HG03103 (cell line): ENCODE results near the gene GNPAT.

Source experiments
- ATAC-seq: cut with Tn5 transposase; IDR thresholded peaks from one replicate; pipeline ENCODE4 v1.9.1; 2021; ENCODE audit warnings: low read depth; ENCODE audit not compliant: unreplicated experiment

The GNPAT gene

DNA sequence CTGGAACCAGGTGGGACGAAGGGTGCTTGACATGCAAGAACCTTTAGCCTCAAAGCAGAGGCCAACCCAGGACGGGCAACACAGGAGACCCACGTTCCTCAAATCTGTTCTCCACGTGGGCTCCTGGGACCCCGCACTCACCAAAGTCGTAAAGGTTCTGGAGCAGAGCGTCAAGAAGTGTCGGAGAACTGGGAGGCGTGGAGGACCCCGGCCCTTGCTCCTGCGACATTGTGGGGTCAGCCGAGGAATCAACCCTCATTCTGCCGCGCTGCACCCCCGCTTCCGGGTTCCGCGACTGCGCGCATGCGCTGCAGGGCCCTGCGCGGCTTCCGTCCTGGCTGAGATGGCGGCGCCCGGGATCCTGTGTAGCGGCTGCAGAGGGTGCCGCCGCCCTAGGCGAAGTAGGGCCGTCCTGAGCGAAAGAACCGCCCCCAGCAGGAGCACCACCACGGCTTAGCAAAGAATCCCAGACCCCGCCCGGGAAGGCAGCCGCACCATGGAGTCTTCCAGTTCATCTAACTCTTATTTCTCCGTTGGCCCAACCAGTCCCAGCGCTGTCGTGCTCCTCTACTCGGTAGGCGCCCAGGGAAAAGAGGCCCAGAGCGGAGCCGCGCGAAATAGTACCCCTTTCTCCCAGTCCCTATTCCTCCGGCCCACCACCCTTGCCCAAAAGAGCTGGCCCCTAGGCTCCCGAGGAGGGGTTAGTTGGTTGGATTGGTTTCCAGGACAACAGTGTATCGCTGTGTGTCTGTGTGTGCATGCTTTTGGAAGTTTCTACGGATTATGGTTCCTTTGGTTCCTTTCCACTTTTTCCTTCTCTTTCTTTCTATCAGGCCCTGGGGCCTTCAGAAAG is at the start of gene GNPAT:
Gene GNPAT, plus strand, starts transcription at position 330 of the 853 bp plus-strand sequence. Its CDS starts 167 bp downstream, at position 497.
- ATAC-seq: peak; percentile 88

DNA sequence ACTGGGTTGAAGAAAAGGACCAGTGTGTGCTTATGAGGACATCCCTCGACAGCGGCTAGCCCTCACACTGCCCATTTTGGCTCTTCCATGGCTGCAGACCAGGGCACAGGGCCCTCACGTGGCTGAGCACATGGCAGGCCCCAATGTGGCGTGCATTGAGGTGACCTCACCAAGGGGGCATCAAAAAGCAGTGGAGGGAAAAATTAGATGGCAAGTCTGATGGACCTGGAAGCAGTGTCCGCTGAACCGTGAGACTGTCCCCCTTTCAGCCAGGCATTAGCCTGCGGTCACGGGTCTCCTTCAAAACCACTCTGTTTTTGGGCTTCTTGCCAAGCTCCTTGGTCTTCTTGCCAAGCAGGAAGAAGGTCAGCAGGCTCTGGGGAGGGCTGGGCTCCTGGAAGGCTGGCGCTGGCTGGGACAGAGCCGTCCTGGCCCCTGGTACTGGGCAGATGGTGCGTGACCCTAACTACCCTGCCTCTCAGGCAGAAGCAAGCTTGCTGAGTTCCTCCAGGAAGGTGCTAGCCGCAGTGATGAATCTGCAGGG is 48.3 kb upstream of the GNPAT start:
- no peak for ATAC-seq

DNA sequence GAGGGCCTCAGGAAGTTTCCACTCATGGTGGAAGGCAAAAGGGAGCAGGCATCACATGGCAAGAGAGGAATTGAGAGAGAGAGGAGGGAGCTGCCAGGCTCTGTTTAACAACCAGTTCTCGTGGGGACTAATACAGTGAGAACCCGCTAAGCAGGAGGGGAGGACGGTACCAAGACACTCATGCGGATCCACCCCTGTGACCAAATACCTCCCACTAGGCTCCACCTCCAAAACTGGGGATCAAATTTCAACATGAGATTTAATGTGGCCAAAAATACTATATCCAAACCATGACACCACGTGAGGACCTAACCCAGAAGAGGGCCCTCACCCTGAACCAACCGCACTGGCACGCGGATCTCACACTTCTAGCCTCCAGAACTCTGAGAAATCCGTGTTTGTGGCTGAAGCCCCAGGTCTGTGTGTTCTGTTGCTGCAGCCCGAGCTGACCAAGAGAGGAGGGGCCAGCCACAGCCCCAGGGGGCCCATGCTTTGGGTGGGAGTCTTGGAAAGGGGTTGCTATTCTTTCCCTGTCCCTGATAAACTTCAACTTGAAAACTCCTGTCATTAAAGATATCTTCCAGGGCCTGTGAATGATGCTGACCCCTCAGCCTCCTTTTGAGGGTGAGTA is 47.2 kb upstream of the GNPAT start:
- ATAC-seq: no peak

DNA sequence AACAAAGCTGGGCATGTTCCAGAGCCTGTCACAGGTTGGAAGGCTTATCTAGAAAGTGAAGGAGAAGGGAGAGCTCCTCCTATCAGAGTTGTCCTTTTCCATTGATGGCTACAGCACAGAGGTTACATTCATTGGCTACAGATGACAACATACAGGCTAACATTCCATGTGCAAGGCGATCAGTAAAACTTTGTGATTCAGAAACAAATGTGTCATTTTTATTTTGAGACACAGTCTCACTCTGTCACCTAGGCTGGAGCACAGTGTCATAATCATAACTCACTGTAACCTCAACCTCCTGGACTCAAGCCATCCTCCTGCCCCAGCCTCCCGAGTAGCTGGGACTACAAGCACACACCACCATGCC is 46.6 kb upstream of the GNPAT start:
- ATAC-seq: no peak

DNA sequence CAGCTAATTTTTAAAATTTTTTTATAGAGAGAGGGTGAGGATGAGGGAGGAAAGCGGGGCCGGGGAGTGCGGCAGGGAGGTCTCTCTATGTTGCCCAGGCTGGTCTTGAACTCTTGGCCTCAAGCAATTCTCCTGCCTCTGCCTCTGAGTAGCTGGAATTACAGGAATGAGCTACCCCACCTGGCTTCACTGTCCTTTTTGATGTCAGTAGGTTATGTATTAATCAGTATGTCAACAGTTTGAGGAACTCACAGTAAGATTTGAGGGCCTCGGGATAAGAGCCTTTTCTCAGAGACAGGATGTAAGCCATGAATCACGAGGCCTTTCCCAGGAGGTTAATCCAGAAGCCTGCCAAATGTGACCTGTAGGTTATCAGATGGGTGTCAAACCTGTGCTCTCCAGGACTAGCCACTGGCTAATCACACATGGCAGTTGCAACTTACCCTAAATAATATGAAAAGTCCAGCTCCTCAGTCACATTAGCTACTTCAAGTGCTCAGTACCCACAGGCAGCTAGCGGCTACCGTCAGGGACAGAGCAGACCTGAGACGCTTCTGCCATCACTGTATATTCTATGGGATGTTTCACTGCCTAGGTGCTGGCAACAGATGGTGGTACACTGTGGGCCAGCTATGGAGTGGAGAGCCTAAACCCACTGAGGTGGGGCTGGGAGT is 46.0 kb upstream of the GNPAT start:
- ATAC-seq: no peak

DNA sequence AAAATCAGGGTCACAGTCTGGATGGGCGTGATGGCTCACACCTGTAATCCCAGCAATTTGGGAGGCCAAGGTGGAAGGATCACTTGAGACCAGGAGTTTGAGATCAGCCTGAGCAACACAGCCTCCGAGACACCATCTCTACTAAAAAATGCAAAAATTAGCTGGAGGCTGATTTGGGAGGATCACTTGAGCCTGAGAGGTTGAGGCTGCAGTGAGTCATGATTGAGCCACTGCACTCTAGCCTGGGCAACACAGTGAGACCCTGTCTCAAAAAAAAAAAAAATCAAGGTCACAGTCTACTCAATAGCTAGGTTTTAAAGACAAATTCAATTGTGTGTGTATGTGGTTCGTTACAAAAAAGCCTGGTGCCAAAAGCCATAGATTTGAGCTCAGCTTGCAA is 44.7 kb upstream of the GNPAT start:
- no peak for ATAC-seq

DNA sequence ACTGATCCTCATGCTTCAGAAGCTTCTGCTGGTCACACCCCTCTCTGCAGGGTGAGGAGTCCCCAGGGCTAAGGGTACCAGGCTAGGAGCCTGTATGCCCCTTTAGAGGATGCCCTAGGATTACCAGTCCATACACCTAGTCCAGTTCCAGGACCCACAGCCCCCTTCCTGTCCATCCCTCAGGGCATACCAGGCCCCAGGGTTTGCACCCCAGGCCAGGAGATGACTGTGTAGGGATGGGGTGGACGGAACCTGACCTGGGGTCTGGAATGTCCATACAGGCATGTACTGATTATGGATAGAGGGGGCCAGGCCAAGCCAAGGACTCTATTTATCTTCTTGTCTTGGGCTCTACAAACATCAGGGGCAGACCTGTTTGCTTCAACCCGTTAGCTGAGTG is 44.3 kb upstream of the GNPAT start:
- ATAC-seq: no peak

DNA sequence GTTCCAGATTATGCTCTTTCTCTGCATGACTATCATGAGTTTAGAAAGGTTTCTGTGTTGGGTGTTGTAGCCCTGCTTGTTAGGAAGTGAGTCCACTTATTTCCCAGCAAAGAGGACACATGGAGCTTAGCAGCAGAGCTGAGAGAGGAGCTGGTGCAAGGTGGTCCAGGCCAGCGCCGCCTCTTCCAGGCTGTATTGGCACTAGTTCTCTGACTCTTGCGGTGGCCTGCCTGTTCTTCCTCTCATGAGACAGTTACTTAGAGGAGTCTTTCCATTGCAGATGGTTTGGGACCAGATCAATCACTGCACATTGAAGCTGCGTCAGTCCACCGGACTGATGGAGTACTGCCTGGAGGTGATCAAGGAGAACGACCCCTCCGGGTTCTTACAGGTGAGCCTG is 41.1 kb upstream of the GNPAT start:
- no peak for ATAC-seq

DNA sequence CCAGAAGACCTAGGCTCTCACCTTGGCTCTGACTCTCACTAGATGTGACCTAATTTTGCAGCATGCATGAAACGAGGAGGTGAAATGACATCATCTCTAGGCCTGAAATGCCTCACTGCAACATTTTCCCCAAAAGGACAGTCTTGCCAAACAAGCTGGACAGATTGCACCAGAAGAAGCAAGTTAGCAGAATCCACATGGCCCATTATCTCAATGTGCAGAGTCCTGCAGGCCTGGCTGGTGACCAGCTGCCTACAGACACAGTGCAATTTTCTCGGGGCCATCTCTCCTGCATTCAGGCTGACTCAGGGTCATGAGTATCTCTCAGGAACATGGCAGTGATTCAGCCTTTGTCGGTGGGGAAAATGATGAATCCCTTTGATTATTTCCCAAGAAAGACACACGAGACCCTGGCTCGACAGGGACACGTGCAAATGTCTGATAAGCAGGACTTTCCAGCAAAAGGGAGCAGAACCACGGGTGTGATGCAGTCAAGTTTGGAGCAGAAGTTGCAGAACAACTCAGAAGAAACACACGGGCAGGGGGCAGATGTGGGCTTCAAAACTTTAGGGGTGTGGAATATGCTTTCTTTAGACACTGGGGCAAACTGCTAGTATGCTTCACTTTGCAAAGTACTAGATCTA is 40.5 kb upstream of the GNPAT start:
- no peak for ATAC-seq

DNA sequence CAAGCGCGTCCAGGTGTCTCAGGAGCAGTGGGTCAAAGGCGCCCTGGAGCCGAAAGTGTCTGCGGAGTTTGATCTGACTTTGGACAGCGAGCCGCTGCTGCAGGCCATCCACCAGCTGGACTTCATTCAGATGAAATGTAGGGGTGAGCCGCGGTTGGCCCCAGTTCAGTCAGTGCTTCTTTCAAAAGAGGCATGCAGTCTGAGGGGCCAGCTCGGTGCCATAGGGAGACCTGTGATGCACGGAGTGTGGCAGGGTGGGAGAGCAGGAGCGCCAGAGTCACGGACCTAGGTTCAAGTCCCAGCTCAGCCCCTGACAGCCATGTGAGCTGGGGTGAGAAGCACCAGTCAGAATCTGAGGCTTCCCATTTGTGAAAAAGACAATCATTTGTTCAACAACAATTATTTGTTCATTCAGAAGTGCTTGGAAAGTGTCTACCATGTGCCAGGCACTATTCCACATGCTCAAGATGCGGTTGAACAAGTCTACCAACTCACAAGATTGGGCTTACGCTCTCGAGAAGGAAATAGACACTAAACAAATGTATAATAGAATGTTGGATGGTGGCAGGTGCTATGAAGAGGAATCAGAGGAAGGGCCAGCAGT is 39.5 kb upstream of the GNPAT start:
- no peak for ATAC-seq

DNA sequence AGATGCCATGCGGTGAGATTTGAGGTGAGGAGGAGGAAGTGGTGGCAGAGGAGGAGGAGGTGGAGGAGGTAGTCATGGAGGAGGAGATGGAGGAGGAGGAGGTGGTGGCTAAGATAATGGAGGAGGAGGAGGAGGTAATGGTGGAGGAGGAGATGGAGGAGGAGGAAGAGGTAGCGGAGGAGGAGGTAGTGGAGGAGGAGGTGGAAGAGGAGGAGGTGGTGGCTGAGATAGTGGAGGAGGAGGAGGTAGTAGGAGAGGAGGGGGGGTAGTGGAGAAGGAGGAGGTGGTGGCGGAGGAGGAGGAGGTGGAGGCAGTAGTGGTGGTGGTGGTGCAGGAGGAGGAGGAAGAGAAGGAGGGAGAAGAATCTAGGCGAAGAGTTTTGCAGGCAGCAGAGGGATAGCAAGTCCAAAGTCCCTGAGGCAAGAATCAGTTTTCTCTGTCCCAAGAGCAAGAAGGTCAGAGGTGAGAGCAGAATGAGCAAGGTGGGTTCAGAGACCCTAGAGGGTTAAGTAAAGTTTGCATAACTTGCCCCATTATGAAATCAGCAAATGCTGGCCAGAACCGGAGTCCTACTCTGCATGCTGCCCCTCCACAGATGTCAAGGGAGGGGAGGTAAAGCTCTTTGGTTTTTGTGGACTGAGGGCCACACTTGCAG is 38.9 kb upstream of the GNPAT start:
- ATAC-seq: no peak

DNA sequence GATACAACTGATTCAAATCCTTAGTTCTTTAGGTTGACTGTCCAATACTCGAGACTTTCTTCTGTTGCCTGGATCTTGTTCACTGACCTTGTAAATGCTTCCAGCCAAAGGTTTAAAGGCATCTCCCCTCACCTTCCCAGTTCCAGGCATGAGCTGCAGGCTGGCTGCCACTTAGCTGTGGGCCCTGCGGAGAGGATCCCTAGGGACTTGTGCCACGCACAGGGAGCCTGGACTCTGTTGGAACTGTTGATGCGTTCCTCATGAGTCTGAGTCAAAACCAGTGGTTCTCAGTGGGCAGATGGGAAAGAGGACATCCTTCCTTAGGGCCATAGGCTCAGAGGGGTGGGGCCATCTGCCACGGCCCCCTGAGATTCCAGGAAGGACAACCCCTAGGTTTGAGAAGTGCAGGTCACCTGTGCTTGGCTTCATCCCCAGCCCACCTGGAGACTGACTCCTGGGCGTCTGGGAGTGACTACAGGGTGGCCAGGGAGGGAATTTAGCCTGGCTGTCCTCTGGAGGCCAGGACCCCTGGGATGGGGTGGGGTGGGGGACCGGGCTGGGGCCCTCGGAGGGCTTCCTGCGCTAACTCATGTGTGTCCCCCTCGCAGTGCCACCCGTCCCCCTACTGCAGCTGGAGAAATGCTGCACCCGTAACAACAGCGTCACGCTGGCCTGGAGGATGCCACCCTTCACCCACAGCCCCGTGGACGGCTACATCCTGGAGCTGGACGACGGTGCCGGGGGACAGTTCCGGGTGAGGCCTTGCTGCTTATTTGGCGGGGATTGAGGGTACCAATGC is 37.6 kb upstream of the GNPAT start:
- no peak for ATAC-seq

DNA sequence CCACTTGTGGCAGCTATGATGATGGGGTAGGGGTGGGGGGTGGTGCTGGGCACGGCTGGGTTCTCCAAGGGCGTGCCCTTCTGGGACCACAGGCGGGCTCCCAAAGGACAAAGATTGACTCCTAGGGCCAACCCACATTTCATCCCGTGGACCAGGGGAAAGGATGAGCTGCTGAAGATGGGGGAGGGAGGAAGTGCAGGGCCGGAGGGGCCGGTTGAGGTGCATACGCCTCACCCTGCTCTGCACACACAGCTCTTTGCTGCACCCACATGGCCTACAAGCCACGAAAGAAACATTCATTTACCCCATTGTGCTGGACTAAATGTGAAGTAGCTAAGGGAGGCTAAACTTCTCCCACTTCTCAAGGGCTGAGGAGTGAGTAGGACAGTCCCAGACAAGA is 34.2 kb upstream of the GNPAT start:
- no peak for ATAC-seq

DNA sequence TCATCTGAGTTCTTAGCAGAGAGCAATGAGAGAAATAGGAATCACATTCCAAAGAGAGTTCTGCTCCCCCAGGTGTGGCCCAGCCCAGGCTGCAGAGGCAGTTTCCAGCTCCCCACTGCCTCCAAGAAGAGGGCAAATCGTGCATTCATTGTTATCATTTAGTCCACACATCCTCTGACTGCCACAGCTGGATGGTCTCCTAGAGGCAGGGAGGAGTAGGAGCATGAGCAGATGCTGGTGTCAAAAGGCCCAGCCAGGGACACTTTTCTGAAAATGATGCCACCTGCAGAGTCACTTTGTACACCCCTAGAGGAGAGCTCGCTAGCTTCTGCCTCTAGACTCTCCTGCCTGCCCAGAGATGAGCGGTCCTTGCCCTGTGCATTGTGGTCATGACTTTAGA is 33.6 kb upstream of the GNPAT start:
- no peak for ATAC-seq

DNA sequence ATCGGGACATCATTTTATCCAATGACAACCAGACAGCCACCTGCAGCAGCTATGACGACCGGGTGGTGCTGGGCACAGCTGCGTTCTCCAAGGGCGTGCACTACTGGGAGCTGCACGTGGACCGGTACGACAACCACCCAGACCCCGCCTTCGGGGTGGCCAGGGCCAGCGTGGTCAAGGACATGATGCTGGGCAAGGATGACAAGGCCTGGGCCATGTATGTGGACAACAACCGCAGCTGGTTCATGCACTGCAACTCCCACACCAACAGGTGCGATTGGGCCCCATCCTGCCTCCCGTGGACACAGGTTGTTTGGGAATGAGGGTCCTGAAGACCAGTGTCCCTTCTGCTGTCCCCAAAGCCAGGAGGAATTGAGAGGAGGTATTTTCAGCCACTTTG is 32.0 kb upstream of the GNPAT start:
- ATAC-seq: no peak

DNA sequence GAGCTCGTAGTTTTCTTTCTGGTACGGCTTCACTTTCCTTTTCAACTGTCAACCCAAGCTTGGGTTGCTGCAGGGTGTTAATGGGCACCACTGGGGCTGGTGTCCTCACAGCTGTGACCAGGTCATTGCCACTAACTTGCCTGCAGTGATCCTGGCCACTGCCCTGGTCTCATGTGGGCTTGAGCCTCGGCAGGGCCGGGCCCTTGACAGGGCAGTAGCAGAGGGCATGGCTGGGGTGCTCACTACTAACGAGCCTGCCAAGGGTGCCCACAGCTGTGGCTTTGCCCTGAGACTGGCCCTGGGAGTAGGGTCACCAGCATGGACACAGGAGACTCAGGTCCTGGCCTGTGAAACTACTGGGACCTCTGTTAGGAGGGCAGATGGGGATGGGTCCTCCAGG is 31.5 kb upstream of the GNPAT start:
- no peak for ATAC-seq

DNA sequence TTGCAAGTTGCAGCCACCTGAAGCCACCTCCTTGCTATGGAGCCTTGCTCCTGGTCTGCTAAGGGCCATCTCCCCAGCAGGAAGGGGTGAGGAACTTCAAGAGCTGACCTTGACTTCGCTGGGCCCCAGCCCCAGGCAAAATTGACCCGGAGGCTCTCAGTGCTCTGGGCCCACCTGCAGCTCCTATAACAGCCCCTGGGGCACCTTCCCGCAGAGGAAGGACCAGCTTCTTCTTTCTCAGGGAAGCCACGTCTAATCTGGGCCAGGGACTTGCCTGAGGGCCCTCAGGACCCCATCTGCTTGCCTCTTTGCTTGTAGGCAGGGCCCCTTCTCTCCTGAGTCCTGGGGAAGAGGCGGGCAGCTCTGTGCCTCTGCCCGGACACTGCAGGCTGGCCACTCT is 30.9 kb upstream of the GNPAT start:
- no peak for ATAC-seq

DNA sequence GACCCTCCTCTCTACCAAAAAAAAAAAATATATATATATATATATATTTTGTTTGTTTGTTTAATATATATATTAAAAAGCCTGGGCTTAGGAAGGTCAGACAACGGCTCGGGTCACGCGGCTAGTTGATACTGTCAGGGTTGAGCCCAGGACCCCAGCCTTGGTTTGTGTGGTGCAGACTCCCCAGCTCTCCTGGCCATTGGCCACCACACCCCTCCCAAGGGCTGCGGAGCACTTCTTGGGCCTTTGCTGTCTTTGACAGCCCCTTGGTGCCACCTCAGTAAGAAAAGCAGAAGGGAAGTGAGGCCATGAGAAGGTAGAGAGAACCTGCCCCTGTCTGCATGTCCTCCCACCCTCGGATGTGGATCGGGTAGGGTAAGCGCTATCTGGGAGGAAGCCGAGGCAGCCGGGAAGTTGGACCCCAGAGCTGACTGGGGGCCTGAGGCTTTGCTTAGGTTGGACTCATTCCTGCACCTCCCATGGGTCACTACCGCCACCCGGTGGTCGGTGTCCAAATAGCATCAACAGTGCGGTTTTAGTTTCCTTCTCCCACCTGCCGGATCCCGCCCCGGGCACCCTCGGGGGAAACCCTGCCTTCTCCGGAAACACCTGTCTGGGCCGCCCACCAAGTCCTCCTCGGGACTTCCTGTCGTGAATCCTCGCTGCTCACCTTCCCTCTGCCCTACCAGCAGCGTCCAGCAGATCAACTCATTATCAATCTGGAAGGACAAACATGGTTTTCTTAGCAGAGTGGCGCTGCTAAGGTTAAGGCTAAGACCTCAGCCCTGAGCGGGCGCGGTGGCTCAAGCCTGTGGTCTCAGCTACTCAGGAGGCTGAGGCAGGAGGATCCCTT is 29.8 kb upstream of the GNPAT start:
- ATAC-seq: peak; percentile 83
